ENCODE data around the gene IRF2BP2. TPM values are rescaled to one million over a fixed set of nuclear protein-coding genes. Genes with fewer than 3 reads are reported as not detected.
A peak's percentile ranks its signal among the peaks of the same experiment; 100 is the strongest.

Gene IRF2BP2
- total RNA-seq, 2 experiments from 2014 or later, result 109 to 111 TPM

DNA sequence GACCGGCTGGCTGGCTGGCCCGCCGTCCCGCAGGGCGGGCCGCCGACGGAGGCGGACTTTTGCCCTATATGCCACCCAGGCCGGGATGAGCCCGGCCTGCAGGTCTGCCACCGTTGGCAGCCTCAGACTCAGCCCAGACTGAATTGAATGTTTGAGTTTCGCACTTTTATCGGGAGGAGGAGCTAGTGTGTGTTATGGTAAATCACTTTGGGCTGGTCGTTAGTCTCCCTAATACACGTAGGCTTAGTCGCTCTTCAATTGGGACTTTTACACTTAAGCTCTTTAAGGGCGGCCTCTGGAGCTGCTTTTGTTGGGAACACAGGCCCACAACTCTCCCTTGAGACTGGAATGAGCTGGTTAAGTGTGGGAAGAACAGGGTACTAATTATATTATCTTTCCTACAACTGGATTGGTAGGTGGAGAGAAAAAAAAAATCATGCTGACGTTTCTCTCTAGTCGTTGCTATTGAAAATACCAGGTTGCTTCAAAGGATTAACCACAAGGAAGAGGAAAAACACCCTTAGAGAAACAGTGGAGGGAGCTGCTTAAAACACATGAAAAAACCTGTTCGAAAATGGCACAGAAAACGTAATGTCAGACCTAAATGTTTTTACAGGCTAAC is 1.4 kb upstream of the IRF2BP2 start:
- Mint-ChIP-seq H3K4me3 (peak overlapping the region; percentile 79), H3K27ac (peak overlapping the region; percentile 100), H3K4me1 (peaks cover 36% of the 10 kb centered on the region), H3K36me3 (peaks cover 25% of the 10 kb centered on the region), H3K9me3 (no peaks in the 10 kb centered on the region), H3K27me3 (no peaks in the 10 kb centered on the region)
- DNase-seq, result no peak

DNA sequence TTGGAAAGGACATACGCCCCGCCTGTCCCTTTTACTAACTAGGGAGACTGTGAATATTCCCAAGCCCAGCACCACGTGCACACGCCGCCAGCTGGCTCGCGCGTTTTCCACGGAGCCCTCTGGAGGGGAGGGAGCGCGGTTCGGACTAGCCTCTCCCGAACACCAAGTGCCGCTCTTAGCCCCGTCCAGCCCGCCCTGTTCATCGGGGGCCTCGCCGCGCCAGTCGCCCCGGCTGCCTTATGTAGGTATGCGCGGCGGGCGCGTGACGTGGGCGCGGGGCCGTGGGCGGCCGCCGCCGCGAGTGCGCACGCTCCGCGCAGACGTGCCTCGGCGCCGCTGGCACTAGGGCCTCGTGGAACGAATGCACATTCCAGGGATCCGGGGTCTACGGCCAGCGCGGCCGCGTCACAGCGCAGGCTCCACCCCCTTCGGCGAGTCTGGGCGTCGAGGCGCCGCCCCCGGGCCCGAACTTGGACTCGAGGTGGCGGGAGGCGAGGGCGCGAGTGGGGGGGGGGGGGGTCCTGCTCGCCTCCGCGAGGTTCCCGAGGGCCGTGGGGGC is 767 bp upstream of the IRF2BP2 start:
- H3K4me3 Mint-ChIP-seq, result peak overlapping the region; percentile 89
- DNase-seq, result peak; percentile 95
- peak overlapping the region; percentile 98 for H3K27ac Mint-ChIP-seq
- peaks cover 40% of the 10 kb centered on the region for H3K4me1 Mint-ChIP-seq
- peaks cover 31% of the 10 kb centered on the region for H3K36me3 Mint-ChIP-seq
- H3K9me3 Mint-ChIP-seq, result no peaks in the 10 kb centered on the region
- H3K27me3 Mint-ChIP-seq, result no peaks in the 10 kb centered on the region

DNA sequence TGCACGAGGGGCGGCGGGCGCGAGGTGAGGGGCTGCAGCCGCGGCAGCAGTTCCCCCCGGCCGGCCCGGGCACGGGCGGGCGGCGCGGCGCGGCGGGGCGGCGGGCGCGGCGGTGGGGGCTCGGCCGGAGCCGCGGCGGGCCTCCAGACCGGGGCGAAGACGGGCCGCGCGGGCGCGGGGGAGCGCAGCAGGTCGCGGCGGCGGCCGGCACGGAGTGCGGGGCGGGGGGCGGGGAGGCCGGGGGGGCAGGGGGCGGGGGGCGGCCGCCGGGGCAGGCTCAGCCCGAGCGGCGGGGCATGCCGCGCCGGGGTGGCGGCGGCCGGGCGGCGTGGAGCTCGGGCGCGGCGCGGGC is 311 bp downstream of the IRF2BP2 start:
- no peak overlapping the region for H3K27ac Mint-ChIP-seq
- peak overlapping the region; percentile 89 for H3K4me3 Mint-ChIP-seq
- H3K4me1 Mint-ChIP-seq, result peaks cover 44% of the 10 kb centered on the region
- no peaks in the 10 kb centered on the region for H3K27me3 Mint-ChIP-seq
- no peaks in the 10 kb centered on the region for H3K9me3 Mint-ChIP-seq
- peaks cover 38% of the 10 kb centered on the region for H3K36me3 Mint-ChIP-seq
- no peak for DNase-seq

DNA sequence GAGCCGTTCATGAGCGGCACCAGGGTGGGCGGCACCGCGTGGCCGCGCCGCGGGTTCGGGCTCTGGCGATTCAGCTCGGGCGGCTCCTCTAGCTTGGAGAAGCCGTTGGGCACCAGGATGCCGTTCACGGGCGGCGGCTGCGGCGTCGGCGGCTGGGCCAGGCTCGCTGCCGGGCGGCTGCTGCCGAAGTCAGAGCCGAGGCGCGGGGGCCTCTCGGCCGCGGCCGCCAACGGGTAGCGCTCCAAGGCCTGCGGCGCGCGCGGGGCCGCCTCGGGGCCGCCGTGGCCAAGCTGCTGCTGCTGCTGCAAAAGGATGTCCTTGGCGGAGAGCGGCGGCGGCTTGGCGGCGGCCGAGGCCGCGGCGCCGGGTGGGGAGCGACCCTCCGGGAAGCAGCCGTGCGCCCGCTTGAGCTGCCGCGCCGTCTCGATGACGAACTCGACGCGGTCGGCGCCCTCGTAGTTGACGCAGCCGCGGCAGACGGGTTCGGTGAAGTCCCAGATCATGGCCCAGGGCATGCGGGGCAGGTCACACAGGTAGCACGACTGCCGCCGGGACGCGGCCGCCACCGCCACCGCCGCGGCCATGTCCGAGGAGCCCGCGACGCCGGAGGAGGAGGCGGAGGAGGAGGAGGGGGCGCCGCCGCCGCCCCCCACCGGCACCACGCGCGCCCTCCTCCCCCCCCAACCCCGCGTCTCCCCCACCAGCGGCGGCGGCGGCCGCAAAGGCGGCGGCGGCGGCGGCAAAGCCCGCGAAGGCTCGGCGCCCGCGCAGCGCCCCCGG is 877 bp downstream of the IRF2BP2 start:
- Mint-ChIP-seq H3K27ac (peak overlapping the region; percentile 87), H3K4me3 (peak overlapping the region; percentile 79), H3K27me3 (no peaks in the 10 kb centered on the region), H3K36me3 (peaks cover 40% of the 10 kb centered on the region), H3K9me3 (no peaks in the 10 kb centered on the region), H3K4me1 (peaks cover 43% of the 10 kb centered on the region)
- DNase-seq, result peak; percentile 75

DNA sequence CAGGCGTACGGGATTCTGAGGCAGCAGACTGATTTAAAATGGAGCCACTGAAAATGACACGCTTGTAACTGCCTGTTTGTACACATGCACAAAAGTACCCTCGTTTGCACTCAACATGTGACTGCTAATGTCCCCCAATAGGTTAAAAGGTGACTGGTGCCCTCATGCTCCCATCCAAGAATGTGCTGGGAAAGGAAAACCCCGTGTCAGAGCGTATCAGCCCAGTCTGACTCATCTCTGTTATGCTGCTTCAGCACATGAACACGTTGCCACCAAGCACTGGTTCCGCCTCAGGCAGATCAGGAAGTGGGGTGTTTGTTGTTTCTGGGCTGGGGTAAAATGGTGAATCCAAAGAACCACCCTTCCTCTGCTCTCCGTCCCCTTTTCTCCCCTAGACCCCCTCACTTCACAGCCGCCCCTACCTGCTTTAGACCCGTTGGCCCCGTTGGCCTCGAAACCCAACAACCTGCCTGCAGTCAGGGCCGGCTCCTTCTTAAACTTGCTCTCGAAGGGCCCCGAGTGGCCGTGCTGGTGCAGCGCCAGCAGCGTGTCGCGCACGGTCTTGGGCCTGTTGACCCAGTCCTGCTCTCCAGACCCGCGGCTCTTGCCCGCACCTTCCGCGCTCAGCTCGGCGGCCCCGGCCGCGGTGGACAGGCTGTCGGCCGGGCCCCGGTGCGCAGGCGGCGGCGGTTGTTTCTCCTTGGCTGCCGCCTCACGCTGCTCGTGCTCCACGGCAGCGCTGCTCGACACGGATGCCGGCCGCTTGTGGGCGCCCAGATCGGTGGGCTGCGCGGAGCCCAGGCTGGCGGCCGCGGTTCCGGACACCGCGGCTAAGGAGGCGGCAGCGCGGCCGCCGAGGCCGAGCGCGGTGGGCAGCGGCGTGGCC is 1.7 kb downstream of the IRF2BP2 start:
- Mint-ChIP-seq H3K9me3 (no peaks in the 10 kb centered on the region), H3K27me3 (no peaks in the 10 kb centered on the region), H3K4me1 (peaks cover 42% of the 10 kb centered on the region), H3K4me3 (peak overlapping the region; percentile 95), H3K27ac (peak overlapping the region; percentile 98), H3K36me3 (peaks cover 45% of the 10 kb centered on the region)
- DNase-seq, result peak; percentile 79

DNA sequence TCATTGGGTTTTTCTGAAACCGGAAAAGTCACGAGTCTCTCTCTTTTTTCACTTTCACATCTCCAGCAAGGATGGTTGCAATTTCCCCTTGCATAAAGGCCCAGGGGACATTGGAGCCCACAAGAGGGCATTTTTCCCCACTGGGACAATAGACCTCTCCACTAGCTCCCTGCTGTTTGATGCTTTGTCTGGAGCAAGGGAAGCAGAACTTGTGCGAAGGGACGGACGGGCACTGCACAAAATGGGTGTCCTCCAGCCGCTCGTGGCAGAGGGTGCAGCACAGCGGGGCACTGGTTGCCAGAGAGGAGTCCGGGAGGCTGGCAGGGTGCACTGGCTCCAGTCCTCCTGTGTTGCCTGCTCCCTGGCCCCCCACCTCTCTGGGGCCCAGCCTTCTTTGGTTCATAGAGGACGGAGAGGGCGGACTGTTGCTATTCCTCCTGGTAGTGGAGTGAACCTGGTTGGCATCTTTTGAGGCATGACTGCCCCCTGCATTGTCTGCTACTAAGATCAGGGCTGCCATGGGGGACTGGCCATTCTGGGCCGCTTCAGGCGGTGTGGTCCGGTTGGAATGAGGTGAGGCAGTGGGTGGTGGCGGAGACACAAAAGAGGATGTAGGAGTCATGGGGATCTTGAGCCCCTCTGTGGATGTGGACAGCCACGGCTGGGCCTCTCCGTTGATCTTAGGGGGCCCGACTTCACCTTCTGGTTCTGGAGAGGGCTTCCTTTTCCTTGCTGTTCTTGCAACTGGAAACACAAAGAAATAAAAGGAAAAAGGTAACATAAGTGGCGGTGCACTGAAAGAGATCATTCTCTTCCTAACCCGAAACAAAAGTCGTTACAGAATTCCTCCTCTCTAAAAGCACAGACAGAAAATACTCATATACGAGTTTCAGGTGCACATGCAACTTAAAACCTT is 2.6 kb downstream of the IRF2BP2 start:
- peaks cover 41% of the 10 kb centered on the region for H3K4me1 Mint-ChIP-seq
- no peaks in the 10 kb centered on the region for H3K27me3 Mint-ChIP-seq
- H3K4me3 Mint-ChIP-seq, result peak overlapping the region; percentile 95
- no peaks in the 10 kb centered on the region for H3K9me3 Mint-ChIP-seq
- H3K36me3 Mint-ChIP-seq, result peaks cover 52% of the 10 kb centered on the region
- peak overlapping the region; percentile 98 for H3K27ac Mint-ChIP-seq
- DNase-seq, result peak; percentile 30

DNA sequence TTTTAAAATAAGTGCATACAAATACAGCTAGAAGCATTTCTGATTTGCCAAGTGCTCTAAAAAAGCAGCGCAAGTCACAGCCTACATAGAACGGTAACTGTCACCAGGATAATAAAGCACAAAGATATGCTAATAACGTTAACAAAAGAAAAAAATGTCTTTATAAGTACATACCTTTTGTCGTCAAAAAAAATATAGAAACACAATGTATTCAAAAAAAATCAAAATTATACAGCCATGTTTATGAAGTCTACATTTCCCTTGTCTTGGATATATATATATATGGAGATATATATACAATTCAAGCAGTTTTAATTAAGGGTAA is 3.2 kb downstream of the IRF2BP2 start:
- H3K36me3 Mint-ChIP-seq, result peaks cover 55% of the 10 kb centered on the region
- H3K4me1 Mint-ChIP-seq, result peaks cover 41% of the 10 kb centered on the region
- H3K27ac Mint-ChIP-seq, result peak overlapping the region; percentile 98

DNA sequence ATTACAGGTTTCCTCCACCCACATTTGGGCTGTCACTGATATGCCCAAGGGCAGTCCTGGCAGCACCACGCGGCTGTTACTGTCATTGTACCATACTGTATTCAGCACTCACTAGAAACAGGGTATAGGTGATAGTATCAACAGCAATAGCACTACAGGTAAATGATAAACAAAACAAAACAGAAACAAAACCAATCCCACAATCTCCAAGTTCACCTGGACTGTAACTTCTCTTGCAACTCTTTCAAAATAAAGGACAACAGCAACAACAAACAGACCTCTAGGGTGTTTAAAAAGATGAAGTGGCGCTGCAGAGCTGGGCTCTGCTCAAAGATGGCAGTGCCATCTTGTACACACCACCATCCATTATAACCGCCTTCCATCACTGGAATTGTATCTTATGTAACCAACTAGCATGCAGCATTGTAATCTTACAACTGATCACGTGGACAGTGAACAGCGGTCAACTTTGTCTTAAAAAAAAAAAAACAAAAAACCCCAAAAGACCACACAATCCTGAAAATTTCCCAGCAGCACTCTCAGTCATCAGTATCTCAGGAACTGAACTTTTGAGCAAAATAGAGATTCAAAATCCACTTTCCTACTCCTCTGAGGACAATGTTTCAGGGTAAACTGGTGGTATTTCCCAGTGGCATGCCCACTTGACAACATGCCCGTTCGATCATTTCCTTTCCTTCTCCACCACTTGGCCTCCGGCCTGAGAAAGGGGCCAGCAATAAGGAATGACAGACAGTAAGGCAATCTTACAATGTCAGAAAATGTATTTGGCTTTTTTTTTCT is 3.8 kb downstream of the IRF2BP2 start:
- Mint-ChIP-seq H3K4me3 (peak overlapping the region; percentile 95), H3K27ac (peak overlapping the region; percentile 84), H3K4me1 (peaks cover 41% of the 10 kb centered on the region), H3K36me3 (peaks cover 55% of the 10 kb centered on the region), H3K9me3 (no peaks in the 10 kb centered on the region), H3K27me3 (no peaks in the 10 kb centered on the region)
- DNase-seq, result peak; percentile 27

More for the DNA sequence above, 3.2 kb downstream of the IRF2BP2 start:
- DNase-seq, result no peak
- H3K27me3 Mint-ChIP-seq, result no peaks in the 10 kb centered on the region
- peak overlapping the region; percentile 95 for H3K4me3 Mint-ChIP-seq
- no peaks in the 10 kb centered on the region for H3K9me3 Mint-ChIP-seq

DNA sequence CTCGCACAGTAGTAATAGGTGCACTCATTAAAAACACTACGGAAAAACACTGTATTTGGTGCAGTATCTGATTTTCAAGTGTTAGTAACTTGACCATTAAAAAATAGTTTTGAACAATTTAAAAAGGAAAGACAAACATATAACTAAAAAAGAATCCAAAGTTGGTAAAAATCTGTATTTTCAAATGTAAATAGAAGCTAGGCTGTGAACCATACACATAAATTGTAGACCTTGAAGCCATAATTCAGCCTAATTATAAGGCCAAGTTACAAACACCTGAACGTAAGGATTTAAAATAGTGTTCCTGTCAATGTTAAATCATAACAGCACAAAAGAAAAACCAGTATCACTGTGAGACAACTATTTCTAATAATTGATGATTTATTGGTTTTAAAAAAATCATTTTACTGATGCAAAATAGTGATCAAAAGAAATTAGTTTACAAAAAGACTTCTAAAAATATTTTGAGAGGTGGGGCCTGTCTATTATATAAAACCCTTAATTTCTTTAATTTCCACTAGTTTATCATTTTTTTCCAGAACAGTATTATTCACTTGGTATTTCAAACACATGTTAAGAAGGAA is 4.5 kb downstream of the IRF2BP2 start:
- H3K36me3 Mint-ChIP-seq, result peaks cover 53% of the 10 kb centered on the region
- H3K27ac Mint-ChIP-seq, result peak overlapping the region; percentile 84
- H3K4me3 Mint-ChIP-seq, result peak overlapping the region; percentile 95
- H3K27me3 Mint-ChIP-seq, result no peaks in the 10 kb centered on the region
- H3K9me3 Mint-ChIP-seq, result no peaks in the 10 kb centered on the region
- H3K4me1 Mint-ChIP-seq, result peaks cover 45% of the 10 kb centered on the region
- no peak for DNase-seq

DNA sequence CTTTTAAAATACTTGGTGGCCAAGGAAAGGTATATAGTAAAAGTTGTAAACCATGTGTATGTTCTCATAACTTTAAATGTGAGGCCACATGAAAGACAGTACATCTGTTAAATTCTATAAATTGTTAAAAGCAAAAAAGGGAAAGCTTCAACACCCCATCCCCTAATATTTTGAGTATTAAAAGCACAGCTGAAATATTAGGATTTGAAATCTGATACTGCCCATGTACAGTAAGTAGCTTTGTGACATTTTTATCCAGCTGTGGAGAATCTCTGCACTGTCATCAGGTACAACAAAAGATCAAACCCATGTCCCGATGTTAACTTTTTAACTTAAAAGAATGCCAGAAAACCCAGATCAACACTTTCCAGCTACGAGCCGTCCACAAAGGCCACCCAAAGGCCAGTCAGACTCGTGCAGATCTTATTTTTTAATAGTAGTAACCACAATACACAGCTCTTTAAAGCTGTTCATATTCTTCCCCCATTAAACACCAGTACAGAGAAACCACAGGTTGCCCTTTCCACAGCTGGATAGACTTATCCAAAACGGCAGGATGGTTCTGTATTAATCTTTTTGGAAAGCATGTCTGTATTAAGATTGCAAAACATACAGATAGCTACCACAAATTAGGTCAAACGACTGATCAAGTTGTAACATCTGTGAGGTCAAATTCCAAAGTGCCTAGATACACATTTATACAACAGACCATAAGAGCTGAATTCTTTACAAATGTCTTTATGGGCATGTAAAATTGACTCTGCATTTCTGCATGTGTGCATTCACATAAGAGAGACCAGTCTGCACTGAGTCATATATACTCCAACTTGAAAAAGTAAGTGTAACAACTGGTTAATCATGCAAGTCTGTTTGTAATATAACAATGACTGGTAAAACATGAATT is 5.2 kb downstream of the IRF2BP2 start:
- no peak for DNase-seq
- Mint-ChIP-seq H3K36me3 (peaks cover 51% of the 10 kb centered on the region), H3K4me3 (peak overlapping the region; percentile 95), H3K9me3 (no peaks in the 10 kb centered on the region), H3K27me3 (no peaks in the 10 kb centered on the region), H3K27ac (peak overlapping the region; percentile 84), H3K4me1 (peaks cover 45% of the 10 kb centered on the region)

DNA sequence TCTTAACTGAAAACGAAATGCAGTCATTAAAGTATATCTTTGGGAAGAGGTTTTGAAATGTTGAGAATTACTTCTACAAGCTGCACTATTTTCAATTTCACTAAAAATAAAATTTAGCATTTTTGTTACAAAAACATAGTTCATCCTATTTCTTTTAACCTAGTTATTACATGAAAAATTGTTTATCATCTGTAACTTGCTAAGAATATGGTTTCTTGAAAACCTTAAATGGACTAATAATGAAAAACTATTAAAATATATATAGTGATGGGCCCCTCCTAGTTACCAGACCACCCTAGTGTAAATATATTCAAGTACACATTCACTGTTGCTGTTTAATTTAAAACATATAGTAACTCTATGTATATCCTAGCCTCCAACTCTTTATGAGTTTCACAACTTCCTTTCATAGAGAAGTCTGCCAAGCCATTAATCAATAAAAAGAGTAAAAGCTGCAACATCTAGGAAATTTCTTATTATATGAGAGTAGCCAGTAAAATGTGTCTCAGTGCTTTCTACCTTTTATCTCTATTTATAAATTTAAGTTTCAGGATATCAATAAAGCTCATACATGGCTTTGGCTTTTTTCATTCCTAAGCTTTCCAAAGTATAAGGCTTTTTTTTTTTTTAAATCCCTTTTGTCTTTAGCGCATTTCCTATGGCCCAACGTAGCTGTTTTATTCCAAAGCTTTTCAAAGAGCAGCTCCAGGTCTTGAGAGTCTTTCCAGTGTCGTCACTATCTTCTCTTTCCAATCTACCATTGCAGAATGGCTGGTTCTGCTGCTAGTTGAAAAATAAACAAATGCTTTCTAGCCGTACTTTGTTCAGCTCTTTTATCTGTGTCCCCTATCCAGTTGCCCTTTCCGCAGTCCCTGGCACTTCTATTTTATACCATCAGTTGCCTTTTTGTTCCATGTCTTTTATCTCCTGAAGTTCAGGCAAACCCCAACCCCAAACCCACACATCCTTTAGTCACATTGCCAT is 6.5 kb downstream of the IRF2BP2 start:
- peak overlapping the region; percentile 95 for H3K4me3 Mint-ChIP-seq
- peak overlapping the region; percentile 90 for H3K27ac Mint-ChIP-seq
- peaks cover 51% of the 10 kb centered on the region for H3K4me1 Mint-ChIP-seq
- no peak for DNase-seq
- no peaks in the 10 kb centered on the region for H3K9me3 Mint-ChIP-seq
- H3K36me3 Mint-ChIP-seq, result peaks cover 51% of the 10 kb centered on the region
- no peaks in the 10 kb centered on the region for H3K27me3 Mint-ChIP-seq
